EH (cell line): ENCODE results near the gene STYK1.
"Not testable (repeated sequence)": the region's sequence is repeated elsewhere in the genome, so short reads cannot be mapped to it uniquely, and the experiment has no call there.

Source experiments
- DNase-seq: peaks from one replicate; pipeline ENCODE4 v3.0.0-alpha.2; 2015; ENCODE audit warnings: low read depth

STYK1 gene

DNA sequence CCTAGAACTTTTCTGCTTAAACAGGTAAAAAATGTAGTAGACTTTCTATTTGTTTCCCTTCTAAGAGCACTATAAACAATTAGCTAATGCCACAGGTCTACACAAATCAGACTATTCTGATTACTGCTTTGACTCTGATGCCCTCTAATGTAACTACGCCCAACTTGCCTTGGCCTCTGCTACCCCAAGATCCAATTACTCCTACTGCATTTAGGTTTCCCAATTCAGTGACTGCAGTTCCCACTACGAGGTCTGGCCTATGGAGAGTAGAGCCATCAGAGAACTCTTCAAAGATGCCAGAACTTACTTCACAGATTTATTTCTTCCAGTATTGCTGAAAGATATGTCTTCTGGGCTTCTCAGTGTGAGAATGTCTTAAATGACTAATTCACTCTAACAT lies 15.3 kb upstream of the STYK1 start:
- DNase-seq: no peak

DNA sequence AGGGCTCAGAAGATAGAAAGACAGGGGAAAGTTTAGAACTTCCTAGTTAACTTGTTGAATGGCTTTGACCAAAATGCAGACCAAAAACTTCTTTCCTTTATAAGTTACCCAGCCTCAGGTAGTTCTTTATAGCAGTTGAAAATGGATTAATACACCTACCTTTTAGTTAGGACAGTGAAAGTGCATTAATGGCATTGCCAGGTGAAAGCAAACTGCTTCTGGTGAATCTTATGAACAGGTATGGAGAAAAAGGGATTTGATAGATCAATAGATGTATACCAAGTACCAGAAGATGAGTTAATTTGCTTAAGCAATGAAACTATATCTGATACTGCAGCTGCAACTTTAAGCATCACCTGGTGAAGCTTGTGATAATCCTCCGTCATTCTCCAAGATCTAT lies 14.2 kb upstream of the STYK1 start:
- no peak for DNase-seq

GRCh38 chr12:10672231-10672868 lies 1.5 kb downstream of the STYK1 start:
- no peak for DNase-seq

DNA sequence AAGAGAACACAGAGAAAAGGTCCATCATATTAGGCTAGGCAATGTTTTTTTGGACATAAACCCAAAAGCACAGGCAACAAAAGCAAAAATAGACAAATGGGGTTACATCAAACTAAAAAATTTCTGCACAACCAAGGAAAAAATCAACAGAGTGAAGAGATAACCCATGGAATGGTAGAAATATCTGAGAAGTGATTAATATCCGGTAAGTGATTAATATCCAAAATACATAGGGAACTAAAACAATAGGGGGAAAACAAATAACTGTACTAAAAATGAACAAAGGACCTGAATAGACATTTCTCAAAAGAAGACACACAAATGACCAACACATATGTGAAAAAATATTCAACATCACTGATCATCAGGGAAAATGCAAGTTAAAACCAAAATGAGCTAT lies 4.3 kb downstream of the STYK1 start:
- no peak for DNase-seq

GRCh38 chr12:10668526-10668925 lies 5.3 kb downstream of the STYK1 start:
- no peak for DNase-seq

DNA sequence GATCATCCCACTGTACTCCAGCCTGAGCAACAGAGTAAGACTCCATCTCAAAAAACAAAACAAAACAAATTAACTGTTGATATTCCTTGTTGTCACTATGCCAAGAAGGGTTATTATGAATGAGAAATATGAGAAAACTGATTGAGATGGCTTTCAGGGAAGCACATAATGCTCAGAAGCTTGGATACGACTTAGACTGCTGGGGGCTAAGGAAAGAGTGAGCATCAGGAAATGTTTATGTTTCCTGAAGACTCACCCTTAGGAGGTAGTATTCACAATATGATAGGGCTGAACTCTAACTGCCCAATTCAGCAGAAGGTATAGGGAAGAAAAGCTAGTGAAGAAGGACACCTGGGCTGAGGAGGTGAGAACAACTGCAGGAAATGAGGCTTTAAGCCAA lies 6.3 kb downstream of the STYK1 start:
- DNase-seq: no peak

GRCh38 chr12:10664499-10664898 lies 9.4 kb downstream of the STYK1 start:
- no peak for DNase-seq

- no peak for DNase-seq
These were observed 10.0 kb downstream of the STYK1 start for GRCh38 chr12:10663869-10664268.

GRCh38 chr12:10661338-10661737 lies 12.5 kb downstream of the STYK1 start:
- DNase-seq: peak; percentile 61

GRCh38 chr12:10654003-10654402 lies 19.8 kb downstream of the STYK1 start:
- no peak for DNase-seq

DNA sequence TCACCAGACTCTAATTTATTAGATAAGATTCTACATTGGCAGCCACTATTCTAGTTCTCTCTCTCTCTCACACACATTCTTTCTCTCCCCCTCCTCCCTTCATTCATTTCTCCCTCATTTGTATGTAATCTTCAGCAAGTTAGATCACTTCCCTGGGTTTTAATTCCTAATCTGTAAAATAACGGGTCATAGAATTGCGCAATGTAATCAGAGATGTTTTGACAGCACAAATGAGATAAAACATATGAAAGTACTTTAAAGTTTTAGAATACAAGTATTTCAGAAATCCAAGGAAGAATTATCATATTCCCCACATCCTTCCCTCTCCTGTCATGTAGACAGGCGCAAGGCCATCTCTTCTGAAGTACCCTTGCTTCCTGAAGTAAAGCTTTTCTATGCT lies 21.7 kb downstream of the STYK1 start:
- peak; percentile 0 for DNase-seq

DNA sequence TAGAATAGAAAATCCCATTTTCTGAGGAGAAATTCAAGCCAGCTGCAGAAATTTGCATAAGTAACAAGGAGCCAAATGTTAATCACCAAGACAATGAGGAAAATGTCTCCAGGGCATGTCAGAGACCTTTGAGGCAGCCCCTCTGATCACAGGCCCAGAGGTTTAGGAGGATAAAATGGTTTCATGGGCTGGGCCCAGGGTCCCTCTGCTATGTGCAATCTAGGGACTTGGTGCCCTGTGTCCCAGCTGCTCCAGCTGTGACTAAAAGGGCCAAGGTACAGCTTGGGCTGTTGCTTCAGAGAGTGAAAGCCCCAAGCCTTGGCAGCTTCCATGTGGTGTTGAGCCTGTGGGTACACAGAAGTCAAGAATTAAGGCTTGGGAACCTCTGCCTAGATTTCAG lies 27.3 kb downstream of the STYK1 start:
- not testable (repeated sequence) for DNase-seq

GRCh38 chr12:10645910-10646309 lies 27.9 kb downstream of the STYK1 start:
- DNase-seq: no peak

- peak; percentile 79 for DNase-seq
These were observed 31.9 kb downstream of the STYK1 start for GRCh38 chr12:10641735-10642500.

- no peak for DNase-seq
These were observed 35.1 kb downstream of the STYK1 start for GRCh38 chr12:10638728-10639127.

DNA sequence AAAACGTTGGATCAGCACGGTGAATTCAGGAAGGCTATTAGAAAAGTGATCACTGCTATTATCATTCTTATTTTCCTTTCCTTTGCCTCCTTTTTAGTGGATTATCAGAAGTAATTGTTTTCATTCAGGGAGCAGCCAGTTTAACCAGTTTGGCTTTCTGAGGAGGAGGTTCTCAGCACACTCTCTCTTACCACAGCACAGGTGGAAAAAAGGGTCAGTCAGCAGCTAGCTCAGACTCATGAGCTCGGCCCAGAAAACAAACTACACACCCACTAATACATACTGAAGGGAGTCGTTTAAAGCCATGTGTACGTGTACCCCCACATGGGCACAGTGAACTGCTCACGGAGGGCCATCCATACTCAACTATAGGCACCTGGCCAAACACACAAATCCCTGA lies 37.2 kb downstream of the STYK1 start:
- DNase-seq: no peak

DNA sequence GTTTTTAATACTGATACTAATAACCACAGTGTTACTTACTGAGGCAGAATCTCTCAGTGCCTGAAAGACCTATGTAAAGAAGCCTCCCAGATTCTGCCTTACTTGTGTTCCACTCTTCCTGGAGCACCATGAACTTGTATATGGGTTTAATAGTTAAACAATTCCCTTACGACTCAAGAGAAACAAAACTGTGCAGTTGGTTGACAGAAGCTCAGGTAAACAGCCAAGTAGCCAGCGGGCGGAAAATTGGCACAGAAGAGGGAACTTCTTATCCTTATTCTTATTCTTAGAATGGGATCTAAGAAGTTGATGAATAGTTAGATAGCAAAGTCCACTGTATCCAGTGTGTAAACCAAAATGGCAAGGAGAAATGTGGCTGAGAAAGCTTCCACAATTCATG lies 37.7 kb downstream of the STYK1 start:
- DNase-seq: no peak

DNA sequence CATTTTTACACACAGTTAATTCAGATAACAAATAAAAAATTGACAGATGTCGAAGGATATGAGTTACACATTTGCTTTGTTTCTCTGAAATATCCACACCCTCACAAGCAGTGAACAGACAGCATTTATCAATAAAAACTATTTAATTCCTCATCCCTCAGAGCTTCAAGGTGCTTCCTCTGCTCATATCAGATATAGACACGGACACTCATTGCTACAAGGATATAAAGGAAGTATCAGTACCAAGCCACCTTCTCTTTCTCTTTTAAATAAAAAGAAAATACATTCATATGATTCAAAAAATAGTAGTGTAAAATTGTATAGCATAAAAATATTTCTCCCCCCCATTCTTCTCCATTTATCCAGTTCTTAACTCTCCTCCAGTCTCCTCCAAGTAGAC lies 38.5 kb downstream of the STYK1 start:
- DNase-seq: no peak

- DNase-seq: peak; percentile 97
These were observed 39.4 kb downstream of the STYK1 start for GRCh38 chr12:10634427-10634826.

DNA sequence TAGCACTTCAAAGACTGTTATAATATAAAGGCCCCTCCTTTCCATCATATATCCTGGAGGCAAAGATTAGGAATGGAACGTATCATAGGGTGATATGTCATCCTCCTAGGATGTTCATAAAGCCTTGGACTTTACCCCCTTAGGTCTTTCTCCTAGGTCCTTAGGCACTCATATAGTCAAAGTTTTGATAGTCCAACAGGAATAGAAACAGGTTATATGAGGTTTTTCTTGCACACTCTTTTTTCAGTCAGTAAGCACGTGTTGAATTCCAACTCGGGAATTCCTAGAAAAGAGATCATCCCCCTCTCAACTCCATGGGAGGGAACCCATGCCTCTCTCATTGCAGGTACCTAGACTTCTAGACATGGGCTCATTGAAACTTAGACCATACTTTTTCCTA lies 40.3 kb downstream of the STYK1 start:
- no peak for DNase-seq

GRCh38 chr12:10632226-10632625 lies 41.6 kb downstream of the STYK1 start:
- peak; percentile 70 for DNase-seq

- peak; percentile 36 for DNase-seq
These were observed 49.2 kb downstream of the STYK1 start for GRCh38 chr12:10624605-10625004.

- no peak for DNase-seq
These were observed 50.7 kb downstream of the STYK1 start for GRCh38 chr12:10623131-10623530.

DNA sequence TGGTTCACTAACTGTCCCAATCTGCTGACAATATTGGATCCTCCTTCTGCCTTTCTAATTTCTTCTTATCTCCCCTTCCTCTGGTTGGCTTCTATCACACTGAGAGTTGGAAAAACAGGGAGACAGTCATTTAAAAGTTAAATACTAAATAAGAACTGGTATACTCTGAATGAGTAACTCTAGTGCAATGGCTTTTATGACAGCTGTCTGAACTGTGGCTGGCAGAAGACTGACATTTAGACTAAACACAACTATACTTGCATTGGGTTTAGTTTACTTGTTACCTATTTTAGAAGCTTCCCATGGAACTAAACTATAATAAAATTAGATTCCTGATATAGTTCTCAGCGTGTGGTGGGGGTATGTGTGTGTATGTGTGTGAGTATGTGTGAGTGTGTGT lies 52.6 kb downstream of the STYK1 start:
- DNase-seq: no peak
